ENCODE results near the gene CEP135. TPM values are rescaled to one million over a fixed set of nuclear protein-coding genes. Genes with fewer than 3 reads are reported as not detected.

Gene CEP135
- total RNA-seq, 1 experiment from 2014 or later, result 13.9 TPM

GRCh38 chr4:56042225-56042624 lies 93.5 kb downstream of the CEP135 start:
- no peak overlapping the region for H2AK5ac ChIP-seq (ENCODE audit: insufficient read length, low read length)
- H3K27ac ChIP-seq (ENCODE audit: insufficient read length, low read depth, low read length), result no peak overlapping the region
- no peak overlapping the region for H2BK120ac ChIP-seq (ENCODE audit: low read depth, low read length, poor library complexity, severe bottlenecking)
- no peak for DNase-seq
- no peak overlapping the region for H3K9ac ChIP-seq (ENCODE audit: extremely low read depth, insufficient read length, low read length)
- TF ChIP-seq CTCF (conservative IDR thresholded peaks at IDR 0.05), result no peak
- Mint-ChIP-seq H3K4me1 (peaks cover 13% of the 10 kb centered on the region in 2 experiments), H3K27me3 (ENCODE audit: low read depth) (peaks cover 4% of the 10 kb centered on the region), H3K36me3 (ENCODE audit: insufficient read depth in 1 of 3, low read depth in 3 of 3) (no peaks in the 10 kb centered on the region), H3K27ac (no peak overlapping the region), H3K9me3 (no peaks in the 10 kb centered on the region; a peak in 1 of 5 replicates), H3K4me3 (no peak overlapping the region)
- H3K56ac ChIP-seq (ENCODE audit: insufficient read length, low read depth, low read length), result no peak overlapping the region
- H3K4ac ChIP-seq (ENCODE audit: low read depth, low read length), result no peak overlapping the region
- no peak overlapping the region for H2BK5ac ChIP-seq (ENCODE audit: insufficient read length, low read length)
- H3K4me2 ChIP-seq (ENCODE audit: insufficient read depth, insufficient read length, low read length), result no peak overlapping the region
- H4K91ac ChIP-seq (ENCODE audit: insufficient read length, low read depth, low read length), result no peak overlapping the region
- no peak overlapping the region for H4K5ac ChIP-seq (ENCODE audit: insufficient read length, low read depth, low read length)
- no peak overlapping the region for H3K18ac ChIP-seq (ENCODE audit: insufficient read length, low read depth, low read length)
- no peaks in the 10 kb centered on the region for H3K79me1 ChIP-seq (ENCODE audit: insufficient read depth, low read depth, low read length, poor library complexity, severe bottlenecking)
- peaks cover 7% of the 10 kb centered on the region; the same call in 1 of the 2 replicates for H3K4me1 ChIP-seq (ENCODE audit: insufficient read depth, low read length)
- H3K79me2 ChIP-seq (ENCODE audit: insufficient read depth, low read length), result no peaks in the 10 kb centered on the region
- H2BK12ac ChIP-seq (ENCODE audit: insufficient read length, low read depth, low read length), result no peak overlapping the region
- no CpG with 5 or more reads among the region's 1 CpG for WGBS (ENCODE audit: extremely low coverage, insufficient read length, low lambda C conversion rate)
- no peak overlapping the region for H3K23ac ChIP-seq (ENCODE audit: insufficient read length, low read depth, low read length)
- H4K20me1 ChIP-seq (ENCODE audit: control insufficient read depth, insufficient read depth, insufficient read length), result no peaks in the 10 kb centered on the region
- H3K14ac ChIP-seq (ENCODE audit: insufficient read depth, low read length), result no peak overlapping the region
- H2BK20ac ChIP-seq (ENCODE audit: low read depth, low read length, poor library complexity, severe bottlenecking), result no peak overlapping the region
- H3K23me2 ChIP-seq (ENCODE audit: insufficient read length, low read depth, low read length, poor library complexity, severe bottlenecking), result no peaks in the 10 kb centered on the region
- no peak overlapping the region for H3T11ph ChIP-seq (ENCODE audit: low read length)
- no peaks in the 10 kb centered on the region for H3K27me3 ChIP-seq (ENCODE audit: insufficient read depth, low read length)
- H2BK15ac ChIP-seq (ENCODE audit: low read depth, low read length), result no peak overlapping the region
- H4K8ac ChIP-seq (replicated peaks; ENCODE audit: insufficient read length, low read depth, low read length), result no peak overlapping the region
- H2AFZ ChIP-seq (ENCODE audit: low read length), result no peak overlapping the region
- H3K9me3 ChIP-seq (ENCODE audit: control insufficient read depth, low read depth, low read length), result no peaks in the 10 kb centered on the region

Data from H9 (cell line).